Suppressor macrophage (primary cell): Measurements from ENCODE around the gene SNAPC4.

Experiments
- DNase-seq, 4 experiments: peaks; one replicate each; pipeline ENCODE4 v3.0.0-alpha.2; 2020 to 2022
- total RNA-seq, 17 experiments: gene quantifications; one replicate each; lab custom pipeline; 2026; ENCODE audit warnings: mixed read lengths in 6 of 17, inconsistent platforms in 3 of 17; lab: John Stamatoyannopoulos, UW

Gene SNAPC4
- 4.4 to 28.6 (median 11.1) reads per million in 17 experiments for total RNA-seq

DNA sequence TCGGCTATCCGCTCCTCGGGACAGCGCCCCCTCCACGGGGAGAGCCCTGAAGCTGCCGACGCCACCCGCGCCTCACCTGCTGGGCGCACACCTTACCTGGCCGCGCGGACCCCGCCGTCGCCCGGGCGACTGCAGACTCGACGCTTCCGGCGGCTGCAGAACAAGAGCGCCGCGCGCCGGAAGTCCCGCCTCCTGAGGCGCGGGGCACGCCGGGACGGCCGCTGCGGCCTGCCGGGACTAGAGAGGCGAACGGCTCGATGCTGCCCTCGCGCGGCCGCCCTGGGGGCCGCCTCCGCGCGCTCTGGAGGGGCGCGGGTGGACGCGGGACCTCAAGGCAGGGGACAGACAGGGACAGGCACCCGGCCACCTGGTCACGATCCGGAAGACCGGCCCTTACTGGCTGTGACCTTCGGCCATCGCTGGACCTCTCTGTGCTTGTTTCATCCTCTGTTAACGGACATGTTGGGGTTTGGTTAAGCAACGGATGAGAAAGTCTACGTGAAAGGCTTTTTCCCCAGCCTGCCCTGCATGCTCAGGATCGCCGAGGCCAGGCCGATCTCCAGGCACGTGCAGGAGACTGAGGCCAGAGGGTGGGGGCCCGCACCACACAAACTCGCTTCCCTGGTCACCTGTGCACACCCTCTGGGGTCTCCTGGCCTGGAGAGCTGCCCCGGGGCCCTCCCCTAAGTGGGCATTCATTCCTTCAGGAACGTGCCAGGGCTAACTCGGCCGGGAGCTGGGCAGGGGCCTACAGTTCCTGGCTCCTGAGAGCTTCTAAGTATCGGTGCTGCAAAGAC lies at the start of gene SNAPC4:
Gene SNAPC4, minus strand, starts transcription at position 133 of the 797 bp plus-strand sequence. CDS start 1,742 bp downstream, outside the sequence.
- DNase-seq = peak; percentile 94 to 97 (median 96)

- no peak for DNase-seq
These were observed 48.7 kb upstream of the SNAPC4 start for GRCh38 chr9:136448655-136449054.

GRCh38 chr9:136447173-136447778 lies 47.3 kb upstream of the SNAPC4 start:
- no peak for DNase-seq

GRCh38 chr9:136445799-136446198 lies 45.8 kb upstream of the SNAPC4 start:
- no peak for DNase-seq

GRCh38 chr9:136444102-136444501 lies 44.1 kb upstream of the SNAPC4 start:
- no peak for DNase-seq

- no peak for DNase-seq
These were observed 43.7 kb upstream of the SNAPC4 start for GRCh38 chr9:136443687-136444086.

- no peak for DNase-seq
These were observed 43.1 kb upstream of the SNAPC4 start for GRCh38 chr9:136443087-136443486.

DNA sequence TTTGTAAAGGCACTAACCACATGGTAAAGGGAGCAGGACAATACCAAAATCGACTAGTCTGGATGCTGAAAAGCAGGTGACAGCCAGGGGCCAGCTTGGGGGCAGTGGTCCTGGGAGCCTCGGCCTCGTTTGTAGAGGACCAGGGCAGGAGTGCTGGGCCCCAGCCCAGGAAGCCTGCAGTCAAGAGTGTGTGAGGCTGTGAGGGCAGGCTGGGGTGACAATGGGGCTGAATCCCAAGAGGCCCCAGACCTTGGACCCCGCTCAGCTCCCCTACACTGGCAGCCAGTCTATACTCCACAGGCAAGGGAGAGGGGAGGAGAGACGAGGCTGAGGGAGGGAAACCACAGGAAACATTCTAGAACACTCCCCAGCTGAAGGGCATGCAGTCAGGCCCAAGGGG lies 42.3 kb upstream of the SNAPC4 start:
- no peak for DNase-seq

DNA sequence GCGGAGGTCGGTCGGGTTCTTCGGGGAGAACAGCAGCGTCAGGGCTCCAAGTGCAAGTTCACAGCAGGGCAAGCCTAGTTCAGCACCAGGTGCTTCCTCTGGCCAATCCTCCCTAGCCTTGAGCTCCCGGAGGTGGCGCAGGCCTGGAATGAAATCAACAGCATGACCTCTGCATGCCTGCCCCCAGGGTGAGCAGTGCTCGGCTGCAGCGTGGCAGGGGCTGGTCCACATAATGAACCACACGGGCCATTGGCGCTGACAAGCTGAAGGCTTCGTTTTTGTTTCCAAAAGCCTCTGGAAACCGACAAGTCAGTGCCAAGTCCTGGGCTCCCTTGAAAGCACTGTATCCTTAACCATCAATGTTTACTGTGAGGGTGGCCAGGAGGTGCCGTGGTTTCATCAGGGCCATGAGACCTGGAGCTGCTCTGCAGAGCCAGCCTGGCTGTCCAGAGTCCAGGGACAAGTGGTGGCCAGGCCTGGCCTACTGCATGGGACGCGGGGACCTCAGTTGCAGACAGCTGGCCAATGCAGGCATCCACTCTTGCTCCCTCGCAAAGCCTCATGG lies 41.8 kb upstream of the SNAPC4 start:
- DNase-seq = no peak

- no peak for DNase-seq
These were observed 41.3 kb upstream of the SNAPC4 start for GRCh38 chr9:136441191-136441680.

DNA sequence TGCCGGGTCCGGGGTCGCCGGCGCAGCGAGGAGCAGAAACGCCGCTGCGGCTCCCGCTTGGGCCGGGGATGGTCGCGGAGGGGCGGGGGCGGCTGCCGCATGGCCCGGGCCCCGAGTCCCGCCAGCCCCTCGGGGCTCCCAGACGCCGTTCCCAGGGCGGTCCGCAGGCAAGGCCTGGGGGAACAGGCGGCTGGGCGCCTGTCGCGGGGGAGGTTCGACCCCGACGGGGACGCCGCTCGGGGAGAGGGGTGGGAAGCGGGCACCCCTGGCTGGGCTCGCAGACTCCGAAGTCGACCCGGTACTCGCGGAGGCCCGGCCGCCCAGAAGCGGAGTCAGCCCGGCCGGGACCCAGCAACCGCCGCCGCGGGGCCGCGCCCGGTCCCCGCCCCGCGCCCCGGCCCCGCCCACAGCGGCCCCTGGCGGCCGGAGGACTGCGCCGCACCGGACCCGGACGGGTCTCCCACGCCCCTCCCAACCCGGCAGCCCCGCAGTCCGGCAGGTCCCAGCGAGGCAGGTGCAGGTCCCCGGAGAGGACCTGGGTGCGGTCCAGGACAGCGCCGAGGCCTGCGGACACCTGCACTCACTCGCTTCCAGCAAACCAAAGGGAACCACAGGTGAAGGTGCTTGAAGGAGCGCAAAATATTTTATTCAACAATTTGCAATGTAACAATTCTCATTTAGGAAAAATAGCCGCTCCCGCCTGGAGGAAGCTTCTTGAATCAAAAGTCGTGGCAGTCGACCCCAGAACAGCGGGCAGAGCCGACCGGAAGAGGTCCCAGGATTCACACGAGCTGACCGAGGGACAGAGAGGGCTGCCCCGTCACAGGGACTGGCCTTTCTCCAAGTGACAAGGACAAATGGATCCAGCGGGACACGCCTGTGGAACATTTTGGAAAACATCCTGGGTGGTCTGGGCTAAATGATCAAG lies 39.8 kb upstream of the SNAPC4 start, which contains the start of gene INPP5E:
Gene INPP5E, minus strand, starts transcription at position 365 of the 928 bp plus-strand sequence. CDS start 426 bp downstream, outside the sequence.
- DNase-seq = peak; percentile 74 to 93 (median 88)

DNA sequence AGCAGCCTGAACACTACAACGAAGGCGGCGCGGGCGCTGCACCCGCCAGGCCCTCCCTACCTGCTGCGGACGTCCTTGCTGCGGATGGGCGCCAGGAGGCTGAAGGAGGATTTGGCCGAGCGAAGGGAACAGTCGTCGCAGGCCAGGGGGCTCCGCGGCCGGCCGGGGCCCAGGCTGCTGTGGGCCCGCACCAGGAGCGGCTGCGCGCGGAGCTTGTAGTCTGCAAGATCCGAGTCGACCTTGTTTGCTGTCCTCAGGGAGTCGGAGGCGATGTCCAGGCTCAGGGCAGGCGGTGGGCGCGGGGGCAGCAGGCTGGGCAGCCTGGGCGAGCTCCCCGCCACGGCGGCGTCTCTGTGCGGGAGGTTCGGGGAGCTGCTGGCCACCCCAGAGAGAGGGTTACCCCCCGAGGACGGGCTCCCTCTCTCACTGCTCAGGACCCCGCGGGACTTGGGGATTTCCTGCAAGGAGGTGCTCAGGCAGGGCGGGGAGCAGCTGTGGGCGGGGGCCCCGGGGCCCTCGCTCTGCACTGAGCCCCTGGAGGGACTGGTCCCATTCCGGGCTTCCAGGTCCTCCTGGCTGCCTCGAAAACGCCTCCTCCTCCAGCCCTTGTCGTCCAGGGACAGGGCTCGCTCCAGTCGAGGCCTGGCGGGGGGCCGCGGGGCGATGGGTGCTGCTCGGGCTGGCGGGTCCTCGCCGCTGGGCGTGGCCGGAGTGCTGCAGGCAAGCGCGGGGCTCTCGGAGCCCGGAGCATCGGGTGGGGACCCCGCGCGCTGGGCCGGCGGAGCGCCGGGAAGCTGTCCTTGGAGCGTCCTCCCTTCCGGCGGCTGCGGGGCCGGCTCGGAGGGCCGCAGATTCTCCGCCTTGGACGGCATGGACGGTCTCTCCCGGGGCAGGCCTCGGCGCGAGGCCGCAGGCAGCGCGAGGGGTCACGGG lies 38.8 kb upstream of the SNAPC4 start:
- DNase-seq = peak; percentile 20 to 58 (median 42)

GRCh38 chr9:136437839-136438547 lies 38.0 kb upstream of the SNAPC4 start:
- DNase-seq = no peak

DNA sequence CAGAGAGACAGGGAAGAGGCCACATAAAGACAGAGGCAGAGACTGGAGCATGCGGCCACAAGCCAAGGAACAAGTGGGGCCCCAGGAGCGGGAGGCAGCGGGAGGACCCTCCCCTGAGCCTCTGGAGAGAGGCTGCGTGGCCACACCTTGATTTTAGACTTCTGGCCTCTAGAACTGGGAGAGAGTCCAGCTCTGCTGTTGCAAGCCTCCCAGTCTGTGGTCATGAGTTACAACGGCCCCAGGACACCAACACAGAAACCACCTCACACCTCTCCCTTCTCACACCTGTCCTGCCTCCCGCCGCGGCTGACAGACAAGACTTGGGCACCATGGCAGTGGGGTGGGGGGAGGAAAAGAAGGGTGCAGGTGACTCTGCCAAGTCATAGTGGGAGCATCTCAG lies 37.5 kb upstream of the SNAPC4 start:
- DNase-seq = no peak

DNA sequence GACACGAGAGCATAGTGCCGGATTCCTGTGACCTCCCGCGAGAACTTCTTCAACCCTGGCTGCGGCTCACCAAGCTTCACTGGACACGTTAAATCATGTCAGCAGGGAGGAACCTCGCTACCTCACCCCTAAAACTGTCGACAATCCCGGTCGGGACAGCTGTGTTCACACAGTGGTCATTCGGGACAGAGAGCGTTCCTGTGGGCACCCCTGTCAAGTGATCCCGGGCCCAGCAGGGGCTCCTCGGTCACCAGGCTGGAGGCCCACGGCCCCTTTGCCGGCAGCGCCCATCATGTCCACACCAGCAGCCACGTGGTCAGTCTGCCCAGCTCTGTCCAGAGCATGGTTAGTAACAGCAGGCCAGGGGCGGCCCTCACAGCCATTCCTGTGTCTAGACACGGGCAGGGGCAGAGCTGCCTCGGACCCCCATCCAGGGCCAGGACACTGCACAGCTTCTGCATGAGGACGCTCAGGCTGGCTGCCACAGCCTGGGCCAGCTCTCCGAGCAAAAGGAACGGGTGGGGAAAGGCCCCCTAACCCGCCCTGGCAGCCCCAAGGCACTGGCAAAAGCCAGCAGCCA lies 36.2 kb upstream of the SNAPC4 start:
- no peak for DNase-seq

DNA sequence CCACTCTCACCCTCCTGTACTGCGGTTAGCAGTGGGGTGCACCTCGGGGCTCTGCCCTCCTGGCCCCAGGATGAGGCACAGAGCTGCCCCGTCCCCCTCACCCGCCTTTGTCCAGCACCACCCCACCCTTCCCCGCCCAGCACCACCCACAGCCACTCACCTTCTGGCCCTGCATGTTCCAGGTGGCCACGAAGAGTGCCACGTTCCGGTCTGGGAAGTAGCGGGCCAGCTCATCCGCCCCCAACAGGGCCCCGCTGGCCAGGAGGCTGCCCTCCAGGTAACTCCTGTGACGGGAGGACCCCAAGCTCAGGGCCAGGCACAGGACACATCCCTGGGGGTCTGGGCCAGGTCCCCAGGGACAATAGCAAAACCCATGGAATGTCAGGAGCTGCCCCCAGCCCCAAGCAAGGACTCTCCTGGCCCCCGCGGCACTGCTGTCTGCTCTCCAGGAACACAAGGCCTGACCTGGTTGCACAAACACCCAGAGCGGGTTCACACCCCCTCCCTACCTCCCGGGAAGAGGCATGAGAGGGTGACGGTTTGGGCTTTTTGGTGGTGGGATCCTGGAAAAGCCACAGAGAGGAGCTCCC lies 34.7 kb upstream of the SNAPC4 start:
- no peak for DNase-seq

DNA sequence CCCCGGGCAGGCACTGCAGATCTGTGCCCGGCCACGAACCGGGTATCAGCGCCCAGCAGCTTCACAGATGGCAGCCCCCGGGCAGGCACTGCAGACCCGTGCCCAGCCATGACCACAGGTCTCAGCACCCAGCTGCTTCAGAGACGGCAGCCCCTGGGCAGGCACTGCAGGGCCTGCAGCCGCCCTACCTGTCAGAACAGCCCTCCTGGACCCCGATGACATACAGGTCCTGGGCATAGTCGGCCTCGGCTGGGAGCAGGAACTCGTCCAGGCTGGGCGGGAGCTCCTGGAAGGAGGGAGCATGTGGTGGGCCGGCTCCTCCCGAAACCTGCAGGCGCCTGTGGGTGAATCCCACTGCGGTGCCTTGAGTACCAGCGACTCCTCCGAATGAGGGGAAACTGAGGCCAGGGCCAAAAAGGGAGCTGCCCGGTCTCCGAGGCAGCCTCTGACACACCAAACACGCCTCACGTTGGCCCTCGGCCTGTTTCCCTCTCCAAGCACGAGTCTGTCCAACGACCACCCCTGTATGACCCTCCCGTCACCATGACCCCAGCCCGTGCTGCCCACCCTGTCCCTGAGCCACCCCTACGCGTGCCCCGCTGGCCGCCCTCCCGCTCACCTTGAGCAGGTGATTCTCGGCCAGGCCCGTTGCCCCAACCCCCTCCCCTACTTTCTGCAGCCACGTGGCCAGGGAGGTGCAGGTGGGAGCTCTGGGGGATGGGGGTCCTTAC lies 34.0 kb upstream of the SNAPC4 start:
- DNase-seq = no peak

DNA sequence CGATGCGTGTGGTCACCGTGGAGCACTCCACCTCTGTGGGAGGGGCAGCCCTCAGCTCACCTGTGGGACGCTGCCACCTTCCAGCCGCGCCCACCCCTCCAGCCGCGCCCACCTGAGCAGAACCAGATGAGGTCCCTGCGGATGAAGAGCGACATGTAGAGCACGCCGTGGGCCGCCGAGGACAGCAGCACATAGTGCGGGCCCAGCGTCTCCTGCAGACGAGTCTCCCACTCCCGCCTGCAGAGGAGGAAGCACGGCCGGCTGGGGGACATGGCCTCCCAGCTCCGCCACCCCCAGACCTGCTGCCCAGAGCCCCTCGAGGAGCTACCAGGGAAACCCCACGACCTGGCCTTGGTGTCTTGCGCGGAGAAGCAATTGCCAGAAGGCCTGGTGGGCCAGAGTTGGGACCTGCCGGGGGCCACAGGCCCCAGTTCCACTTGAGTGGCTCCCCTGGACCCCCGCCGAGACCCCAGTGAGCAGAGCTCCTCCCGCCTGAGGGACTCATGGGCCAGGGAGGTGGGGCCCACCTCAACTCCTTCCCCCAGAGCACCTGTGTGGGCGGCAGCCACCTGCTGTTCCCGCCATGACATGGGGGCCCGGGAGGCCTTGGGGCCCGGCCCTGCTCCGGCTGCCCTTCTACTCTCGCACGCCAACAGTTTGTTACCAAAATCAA lies 33.2 kb upstream of the SNAPC4 start:
- no peak for DNase-seq
